NCI-H526 treated with DMSO at 0.1 percent for 48 hours (cell line): ENCODE results near the gene CLDN5.

ENCODE experiments used
- DNase-seq: peaks from one replicate; lab custom pipeline; 2025; lab: John Stamatoyannopoulos, UW

CLDN5 gene, protein sequence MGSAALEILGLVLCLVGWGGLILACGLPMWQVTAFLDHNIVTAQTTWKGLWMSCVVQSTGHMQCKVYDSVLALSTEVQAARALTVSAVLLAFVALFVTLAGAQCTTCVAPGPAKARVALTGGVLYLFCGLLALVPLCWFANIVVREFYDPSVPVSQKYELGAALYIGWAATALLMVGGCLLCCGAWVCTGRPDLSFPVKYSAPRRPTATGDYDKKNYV

DNA sequence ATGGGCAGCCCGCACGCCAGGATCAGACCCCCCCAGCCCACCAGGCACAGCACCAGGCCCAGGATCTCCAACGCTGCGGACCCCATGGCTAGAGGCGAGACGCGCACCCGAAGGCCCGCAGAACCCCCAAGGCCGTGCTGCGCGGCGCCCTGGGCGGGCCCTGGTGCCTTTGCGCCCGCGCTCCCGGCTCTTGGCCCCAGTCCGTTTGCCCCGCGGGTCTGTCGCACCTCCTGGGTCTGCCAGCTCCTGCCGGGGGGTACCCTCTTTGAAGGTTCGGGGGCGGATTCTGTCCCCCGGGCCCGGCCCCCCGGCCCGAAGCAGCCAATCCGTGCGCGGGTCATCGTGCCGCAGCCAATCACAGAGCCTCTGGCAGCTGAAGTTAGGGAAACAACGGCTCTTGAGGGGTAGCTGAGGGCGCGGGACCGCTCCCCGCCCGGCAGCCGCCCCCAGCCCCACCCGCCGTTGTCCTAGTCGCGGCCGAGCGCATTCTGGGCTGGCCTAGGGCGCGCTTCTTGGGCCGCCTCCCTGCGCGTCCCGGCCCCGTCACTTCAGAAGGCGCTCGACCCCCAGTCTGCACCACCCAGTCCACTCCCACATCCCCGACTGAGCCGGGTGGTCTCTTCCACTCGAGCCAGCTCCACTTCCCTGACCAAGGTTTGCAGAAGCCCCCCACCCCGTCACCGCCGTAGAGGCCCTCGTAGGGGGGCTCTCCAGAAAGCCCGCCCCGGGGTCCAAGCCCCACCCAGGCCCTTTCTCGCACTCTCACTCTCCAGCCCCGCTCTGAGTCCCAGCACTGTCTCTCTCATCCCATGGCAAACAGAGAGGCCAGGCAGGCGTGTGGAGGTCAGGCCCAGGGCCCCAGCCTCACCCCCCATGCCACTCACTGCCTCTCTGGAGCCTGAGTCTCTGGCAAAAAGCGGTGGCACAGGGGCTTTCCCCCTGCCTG is at the start of gene CLDN5:
Gene CLDN5 (minus strand): TSS at position 241 of the 946 bp plus-strand sequence. CDS start 155 bp downstream, at position 86.
- no peak for DNase-seq

DNA sequence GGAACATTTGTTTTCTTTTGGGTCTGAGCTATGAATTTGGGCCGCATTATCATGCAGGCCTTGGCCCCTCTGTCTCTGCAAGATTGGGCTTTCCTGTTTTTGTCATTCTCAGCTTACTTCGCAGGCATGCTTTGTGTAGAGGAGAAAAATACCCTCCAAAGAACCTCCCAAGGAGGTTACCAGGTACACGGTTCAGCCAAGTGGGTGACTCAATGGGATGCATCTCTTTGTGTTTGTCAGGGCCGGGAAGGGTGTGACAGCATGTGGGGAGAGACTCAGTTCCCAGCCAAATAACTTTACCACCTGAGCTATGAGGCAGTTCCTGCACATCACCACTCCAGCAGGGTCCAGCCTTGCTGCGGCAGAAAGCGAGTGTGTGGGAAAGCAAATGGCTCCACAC is 47.8 kb upstream of the CLDN5 start:
- no peak for DNase-seq

DNA sequence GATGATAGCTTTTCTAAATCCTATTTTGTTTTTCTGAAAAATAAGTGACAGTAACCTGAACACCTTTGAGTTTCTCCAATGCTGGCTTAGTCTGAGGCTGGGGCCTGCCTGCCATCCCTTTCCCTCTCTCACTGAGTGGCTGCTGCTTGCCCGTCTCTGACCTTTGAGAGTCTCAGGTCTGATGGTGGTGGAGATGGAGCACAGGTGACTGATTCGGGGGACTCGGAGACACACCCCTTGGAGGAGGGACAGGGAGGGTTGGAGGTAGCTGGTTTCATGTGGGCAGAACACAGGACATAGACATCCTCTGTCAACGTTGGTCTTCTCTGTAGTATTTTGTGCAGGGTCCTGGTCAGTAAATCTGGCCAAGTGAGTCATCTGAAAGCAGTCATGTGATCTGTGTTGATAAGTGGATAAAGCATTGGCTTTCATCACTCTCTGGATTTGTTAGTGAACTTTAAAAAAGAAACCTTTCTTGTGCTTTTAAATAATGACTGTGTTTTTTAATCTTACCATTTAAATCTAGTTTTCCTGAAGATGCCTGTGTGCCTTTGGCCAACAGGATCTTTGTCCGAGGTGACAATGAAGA is 47.1 kb upstream of the CLDN5 start:
- no peak for DNase-seq

DNA sequence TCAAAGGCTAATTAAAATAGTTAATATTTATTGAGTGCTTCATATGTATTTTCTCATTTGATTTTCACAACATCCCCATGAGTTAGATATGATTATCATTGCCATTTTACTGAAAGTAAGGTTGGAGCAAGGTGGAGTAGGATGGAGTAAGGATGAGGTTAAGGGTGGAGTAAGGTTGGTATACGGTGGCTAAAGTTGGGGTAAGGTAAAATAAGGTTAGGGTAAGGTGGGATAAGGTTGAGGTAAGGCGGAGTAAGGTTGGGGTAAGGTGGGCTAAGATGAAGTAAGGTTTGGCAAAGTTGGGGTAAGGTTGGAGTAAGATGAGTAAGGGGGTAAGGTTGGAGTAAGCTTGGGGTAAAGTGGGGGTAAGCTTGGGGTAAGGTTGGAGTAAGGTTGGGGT is 45.8 kb upstream of the CLDN5 start:
- DNase-seq = no peak

DNA sequence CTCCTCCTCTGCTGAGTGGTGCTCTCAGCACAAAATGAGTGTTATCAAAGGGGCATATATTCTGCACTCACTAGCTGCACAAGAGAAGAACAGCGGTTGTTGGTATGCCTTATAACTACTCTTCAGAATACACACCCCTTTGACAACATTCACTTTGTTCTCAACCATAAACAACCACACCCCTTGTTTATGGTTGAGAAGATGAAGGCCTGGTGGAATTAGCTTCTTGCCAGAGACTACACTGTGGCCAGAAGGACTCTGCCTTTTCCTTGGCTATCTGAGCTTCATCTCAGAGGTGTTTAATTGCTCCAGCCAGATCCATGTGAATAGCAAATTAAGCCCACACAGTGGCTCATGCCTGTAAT is 45.0 kb upstream of the CLDN5 start:
- no peak for DNase-seq

DNA sequence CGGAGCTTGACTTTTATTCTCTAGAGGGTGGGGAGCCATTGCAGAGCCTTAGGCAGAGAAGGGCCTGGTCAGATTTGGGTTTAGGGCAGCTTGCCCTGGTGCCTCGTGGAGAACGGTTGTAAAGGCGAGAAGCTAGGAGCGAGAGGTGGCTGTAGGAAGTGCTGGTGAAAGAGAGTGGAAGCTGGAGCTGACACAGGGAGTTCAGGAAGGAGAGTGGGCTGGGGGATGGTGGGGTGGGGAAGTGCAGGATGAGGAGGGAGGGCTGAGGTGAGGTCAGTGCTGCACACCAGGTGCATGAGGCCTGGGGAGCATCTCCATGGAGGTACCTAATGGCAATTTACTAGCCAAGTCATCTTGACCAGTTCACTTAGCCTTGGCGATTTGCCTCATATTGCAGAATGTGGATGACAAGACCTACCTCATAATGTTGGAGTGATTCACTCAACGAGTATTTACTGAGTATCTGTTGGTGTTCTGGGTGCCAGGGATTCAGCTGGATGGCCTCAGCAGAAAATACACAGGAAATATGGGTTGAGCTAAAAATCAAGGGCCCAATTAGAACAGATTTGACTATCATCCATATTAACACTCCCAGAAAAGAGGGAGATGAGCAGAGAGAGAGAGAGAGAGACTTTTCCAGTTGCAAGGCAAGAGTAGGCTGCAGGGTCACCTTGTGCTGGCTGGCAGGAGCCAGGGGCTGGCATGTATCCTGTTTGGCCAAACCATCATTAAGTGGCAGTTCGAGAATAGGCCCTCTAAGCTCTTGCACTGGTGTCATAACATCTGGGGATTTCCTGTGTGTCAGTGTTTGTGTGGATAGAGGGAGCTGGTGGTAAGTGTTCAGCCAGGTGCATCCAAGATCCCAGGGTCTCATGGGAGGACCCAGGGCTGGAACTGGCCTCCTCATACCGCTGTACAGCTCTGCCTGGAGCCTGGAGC is 44.4 kb upstream of the CLDN5 start:
- DNase-seq = no peak

DNA sequence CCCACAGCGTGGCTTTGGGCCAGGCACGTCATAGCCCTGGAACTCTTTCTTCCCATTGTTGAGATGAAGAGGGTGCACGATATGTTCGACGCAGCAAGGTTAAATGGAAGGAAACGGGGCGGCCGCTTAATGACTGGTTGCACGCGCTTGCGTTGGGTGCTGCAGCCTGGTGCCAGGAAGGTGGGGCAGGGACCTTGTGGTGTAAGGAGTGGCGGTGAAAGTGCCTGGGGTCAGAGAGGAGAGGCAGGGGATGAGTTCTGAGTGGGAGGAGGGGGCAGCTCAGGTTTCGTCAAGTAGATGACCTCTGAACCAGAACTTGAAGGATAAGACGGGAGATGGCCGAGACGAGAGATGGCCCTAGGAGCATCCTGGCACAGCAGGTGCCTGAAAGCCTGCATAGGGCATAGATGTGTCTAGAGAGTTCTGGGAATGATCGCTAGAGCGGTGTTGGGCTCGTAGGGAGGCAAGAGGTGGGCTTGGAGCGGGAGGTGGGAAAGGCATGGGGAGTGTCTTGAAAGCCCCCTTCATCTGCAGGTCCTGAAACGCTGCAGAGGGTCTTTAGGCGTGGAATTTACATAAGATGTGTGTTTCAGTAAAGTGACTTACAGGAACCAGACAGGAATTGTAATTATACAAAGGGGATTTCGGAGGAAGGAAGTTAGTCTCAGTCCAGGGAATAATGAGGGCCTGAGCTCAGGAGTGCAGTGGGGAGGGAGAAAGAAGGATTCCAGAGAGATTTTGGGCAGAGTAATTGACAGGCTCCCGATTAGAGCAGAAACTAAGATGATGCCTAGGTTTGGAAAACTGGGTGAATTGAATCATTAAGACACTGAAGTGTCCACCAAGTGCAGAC is 43.2 kb upstream of the CLDN5 start:
- DNase-seq = no peak

DNA sequence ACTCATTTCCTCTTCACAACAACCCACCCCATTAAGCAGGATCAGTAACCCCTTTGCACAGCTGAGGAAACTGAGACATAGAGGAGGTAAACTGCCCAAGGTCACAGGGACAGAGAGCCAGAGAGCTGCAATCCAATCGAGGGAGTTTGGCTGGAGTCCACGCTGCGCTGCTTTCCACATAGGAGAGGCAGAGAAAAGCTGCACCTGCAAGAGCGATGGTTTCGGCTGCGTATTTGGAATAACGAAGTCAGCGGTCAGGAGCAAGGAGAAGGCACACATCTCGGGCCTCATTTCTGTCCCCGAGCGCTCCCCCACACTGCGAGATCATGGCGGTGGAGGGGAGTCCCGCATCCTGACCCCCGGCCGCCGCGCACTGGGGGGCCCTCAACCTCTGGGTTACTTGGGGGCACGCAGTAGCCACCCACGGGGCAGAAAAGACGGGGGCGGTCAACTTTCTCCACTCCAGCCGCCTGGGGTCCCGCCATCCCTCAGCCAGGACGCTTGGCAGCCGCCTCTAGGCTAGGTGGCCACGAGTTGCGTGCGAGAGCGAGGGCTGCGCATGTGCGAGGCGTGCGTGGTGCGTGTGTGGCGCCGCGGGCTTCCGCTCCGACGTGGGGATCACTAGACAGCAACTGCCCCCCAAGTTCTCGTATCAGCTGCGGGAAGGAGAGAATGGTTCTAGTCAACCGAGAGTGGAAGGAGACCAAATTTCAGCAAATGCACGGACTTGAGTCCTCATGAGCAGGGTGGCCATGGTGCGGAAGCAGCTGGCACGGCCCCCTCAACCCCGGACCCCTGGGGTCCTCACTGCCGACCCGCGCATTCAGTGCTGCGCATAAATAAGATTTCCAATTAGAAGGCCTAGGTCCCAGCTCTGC is 42.3 kb upstream of the CLDN5 start:
- DNase-seq = no peak

DNA sequence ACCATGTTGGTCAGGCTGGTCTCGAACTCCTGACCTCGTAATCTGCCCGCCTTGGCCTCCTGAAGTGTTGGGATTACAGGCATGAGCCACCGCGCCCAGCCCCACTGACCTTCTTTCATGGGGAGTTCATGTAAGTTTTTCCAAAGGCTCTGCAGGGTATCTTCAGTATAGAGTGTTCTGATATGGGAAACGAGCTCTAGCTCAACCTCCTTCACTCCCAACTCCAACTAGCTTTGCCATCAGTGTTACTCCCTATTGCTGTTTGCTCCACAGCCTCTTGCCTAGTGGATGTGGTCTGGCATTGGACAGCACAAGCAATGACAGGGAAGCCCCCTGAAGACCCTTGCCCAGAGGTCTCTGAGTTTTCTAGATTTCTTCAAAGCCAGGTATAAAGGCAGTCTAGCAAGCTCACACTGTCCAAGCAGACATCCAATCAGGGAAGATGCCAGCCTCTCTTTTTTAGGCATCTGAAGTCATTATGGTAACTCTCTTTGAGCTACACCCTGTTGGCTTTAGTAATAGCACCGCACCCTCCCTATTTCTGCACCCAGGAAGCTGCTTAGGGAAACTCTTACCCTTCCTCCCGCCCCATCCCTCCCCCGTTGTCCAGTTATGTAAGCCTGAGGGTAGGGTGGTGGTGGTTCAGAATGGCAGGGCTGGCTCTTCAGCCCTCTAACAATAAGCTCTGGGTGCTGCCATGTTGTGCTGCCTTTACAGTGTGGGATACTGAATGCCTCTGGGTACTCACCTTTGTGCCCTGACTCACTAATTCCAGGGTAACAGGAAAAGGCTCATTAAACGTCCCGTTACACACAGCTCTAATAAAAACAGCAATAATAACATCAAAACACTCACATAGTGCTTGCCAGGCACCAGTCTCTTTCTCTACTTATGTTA is 41.4 kb upstream of the CLDN5 start:
- no peak for DNase-seq

DNA sequence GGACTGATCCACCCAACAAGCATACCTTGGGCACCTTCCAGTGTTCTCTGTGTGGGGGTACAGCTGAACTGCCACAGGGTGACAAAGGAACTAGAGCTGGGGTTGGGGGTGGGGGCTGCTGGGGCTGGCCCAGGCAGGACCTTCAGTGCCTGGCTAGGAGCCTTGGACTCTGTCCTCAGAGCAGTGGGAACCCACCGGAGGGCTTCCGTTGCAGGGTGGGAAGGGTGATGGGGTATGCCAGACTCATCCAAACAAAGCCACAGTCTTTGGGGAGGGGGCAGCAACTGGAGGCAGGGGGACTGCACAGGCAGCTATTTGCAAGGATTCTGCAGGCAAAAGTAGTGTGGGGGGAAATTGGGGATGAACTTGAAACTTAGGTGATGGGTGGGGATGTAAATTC is 35.7 kb upstream of the CLDN5 start:
- no peak for DNase-seq

DNA sequence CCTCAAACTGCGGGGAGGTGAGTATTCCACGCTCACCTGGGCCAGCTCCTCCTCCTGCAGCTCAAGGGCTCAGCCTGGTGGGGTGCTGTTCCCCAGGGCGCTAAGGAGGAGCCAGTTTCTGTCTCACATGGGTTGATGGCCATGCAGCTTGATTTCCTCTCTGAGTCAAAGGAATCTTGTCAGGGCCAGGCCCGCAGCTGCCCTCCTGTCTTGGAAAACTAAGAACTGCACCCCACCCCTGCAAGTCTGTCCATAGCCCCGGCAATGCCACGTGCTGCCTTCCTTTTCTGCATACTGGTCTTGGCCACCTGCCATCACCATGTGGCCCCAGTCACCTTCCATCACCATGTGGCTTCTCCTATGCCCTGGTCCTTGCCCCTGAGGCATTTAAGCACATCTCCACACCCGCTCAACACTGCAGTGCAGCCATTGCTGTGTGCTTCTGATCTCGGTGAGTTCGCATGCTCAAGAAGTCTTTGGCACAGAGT is 35.2 kb upstream of the CLDN5 start:
- no peak for DNase-seq

DNA sequence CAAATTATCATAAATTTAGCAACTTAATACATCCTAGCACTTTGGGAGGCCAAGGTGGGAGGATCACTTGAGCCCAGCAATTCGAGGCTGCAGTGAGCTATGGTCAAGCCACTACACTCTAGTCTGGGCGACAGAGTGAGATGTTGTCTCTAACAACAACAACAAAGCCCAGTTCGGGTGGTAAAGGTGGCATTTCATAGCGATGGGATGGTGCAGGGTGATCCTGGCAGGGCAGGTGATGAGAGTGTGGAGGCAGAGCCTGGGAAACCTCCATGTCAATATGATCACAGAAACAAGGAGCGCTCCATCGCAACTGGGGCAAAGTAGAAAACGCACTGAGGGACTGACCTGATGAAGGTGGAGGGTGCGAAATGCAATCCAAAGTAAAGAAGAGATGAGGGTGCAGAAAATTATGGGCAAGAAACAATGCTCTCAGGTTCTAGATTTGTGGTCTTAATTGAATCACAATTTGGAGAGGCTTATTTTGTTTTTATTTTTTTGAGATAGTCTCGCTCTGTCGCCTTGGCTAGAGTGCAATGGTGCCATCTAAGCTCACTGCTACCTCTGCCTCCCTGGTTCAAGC is 32.8 kb upstream of the CLDN5 start:
- no peak for DNase-seq

DNA sequence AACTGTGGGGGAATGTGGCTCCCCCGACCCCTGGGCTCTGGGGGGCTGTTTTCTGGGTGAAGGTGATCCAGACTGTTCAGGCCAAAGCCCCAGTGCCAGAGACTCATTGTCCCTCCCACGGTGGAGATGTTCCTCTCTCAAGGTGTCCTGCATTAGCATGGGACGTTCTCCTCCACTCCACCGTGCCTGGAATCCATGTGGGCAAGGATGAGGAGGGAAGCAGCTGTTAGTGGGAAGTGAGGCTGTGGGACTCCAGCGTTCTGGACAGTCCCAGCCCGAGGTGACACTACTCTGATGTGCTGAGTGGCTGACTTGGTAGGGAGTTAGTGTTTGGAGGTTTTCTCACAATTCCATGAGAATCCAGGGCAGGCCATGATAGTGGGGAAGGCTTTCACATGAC is 31.4 kb upstream of the CLDN5 start:
- DNase-seq = no peak

DNA sequence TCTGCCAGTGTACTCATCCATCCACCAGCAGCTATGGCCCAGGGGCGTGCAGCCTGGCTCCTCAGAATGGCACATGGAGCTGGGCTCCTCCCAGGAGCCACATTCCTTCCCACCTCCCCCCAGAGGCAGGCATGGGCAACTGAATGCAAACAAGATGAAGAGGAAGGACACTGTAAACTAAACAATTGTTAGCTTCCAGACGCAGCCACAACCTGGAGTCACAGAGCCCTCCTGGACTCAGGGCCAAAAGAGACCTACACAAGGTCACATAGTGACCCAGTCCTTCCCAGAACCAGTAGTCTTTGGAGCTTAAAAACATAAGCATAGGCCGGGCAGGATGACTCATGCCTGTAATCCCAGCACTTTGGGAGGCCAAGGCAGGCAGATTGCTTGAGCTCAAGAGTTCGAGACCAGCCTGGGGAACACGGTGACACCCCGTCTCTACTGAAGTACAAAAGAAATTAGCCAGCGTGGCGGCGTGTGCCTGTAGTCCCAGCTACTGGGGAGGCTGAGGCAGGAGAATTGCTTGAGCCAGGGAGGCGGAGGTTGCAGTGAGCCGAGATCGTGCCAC is 30.7 kb upstream of the CLDN5 start:
- DNase-seq = no peak

DNA sequence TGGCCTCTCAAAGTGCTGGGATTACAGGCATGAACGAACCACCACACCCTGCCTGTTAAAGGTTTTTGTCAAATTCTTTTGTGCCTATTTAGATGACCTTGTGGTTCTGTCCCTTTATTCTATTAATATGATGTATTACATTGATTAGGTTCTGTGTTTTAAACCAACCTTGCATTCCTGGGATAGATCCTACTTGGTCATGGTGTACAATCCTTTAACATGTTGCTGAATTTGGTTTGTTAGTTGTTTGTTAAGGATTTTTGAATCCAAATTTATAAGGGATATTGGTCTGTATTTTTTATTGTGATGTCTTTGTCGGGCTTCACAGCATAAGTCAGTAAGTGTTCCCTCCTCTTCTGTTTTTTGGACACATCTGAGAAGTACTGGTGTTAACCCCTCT is 29.0 kb upstream of the CLDN5 start:
- no peak for DNase-seq

DNA sequence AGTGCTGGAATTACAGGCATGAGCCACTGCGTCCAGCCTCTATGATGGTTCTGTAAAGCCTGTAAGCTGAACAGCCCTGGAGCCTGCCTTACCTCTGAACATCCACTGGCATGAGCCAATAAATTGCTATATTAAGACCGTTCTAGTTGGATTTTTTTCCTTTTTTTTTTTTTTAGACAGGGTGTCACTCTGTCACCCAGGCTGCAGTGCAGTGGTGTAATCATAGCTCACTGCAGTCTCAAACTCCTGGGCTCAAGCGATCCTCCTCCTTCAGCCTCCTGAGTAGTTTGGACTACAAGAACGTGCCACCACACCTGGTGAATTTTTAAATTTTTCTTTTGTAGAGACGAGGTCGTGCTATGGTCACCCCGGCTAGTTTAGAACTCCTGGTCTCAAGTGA is 26.2 kb upstream of the CLDN5 start:
- DNase-seq = no peak

DNA sequence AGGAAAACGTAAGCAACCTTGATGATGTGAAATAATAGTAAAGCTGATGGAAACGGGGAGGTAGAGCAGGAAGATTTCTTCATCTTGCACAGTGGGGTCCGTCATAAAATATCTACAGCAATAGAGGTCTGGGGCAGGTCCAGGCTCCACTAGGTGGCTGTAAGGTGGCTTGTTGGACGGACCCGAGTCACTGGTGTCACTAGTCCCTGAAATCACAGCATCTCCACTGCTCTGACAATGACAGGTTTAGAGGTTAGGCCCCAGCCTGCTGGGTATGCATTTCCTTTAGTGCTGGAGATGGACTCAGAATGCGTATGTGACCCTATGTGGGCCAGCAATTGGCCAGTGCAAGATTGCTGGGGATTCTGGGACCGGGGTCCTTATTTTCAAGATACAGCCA is 25.2 kb upstream of the CLDN5 start:
- DNase-seq = no peak

DNA sequence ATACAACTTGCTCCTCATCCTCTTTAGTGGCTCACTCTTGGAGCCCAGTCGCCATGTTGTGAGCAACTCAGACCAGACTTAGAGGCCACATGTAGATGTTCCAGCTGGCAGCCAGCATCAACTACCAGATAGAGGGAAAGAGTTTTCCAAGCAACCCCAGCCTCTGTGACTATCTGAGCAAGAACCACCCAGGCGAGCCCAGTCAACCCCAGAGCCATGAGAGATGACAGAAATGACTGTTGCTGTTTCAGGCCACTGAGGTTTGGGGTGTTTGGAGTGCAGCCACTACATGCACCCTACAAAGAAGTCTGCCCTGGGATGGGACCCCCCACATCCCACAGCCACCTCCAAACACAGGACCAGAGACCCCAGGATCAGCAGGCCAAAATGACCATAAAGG is 24.8 kb upstream of the CLDN5 start:
- DNase-seq = no peak
